ENCODE measurements around the gene PRDM15.

PRDM15 gene

GRCh38 chr21:41806773-41807172 is 72.4 kb downstream of the PRDM15 start:
- no peak for TF ChIP-seq CTCF (IDR thresholded peaks at IDR 0.05; ENCODE audit: insufficient read depth, low read length, missing control alignments)
- ChIA-PET POLR2A (no interaction called here), CTCF (interaction anchor here (1.3 to 1.6 kb wide), 2 partner anchors 10 to 196 kb away, joined by 5 to 11 read pairs; no protein-coding TSS in a partner anchor)
- H3K4me3 ChIP-seq (ENCODE audit: low read depth, low read length) = no peak overlapping the region
- DNase-seq (ENCODE audit: low read depth, low spot score) = no peak

- CTCF ChIA-PET = interaction anchor here (1.1 to 1.5 kb wide), 2 partner anchors 11 to 195 kb away, joined by 3 to 8 read pairs; no protein-coding TSS in a partner anchor
- TF ChIP-seq CTCF (IDR thresholded peaks at IDR 0.05; ENCODE audit: insufficient read depth, low read length, missing control alignments) = no peak
- POLR2A ChIA-PET = no interaction called here
- H3K4me3 ChIP-seq (ENCODE audit: low read depth, low read length) = no peak overlapping the region
- DNase-seq (ENCODE audit: low read depth, low spot score) = no peak
Measured at GRCh38 chr21:41805643-41806042, 73.5 kb downstream of the PRDM15 start.

GRCh38 chr21:41805038-41805437 is 74.1 kb downstream of the PRDM15 start:
- ChIA-PET CTCF (interaction anchor here (1.1 to 1.5 kb wide), 2 partner anchors 11 to 194 kb away, joined by 3 to 8 read pairs; no protein-coding TSS in a partner anchor), POLR2A (no interaction called here)
- TF ChIP-seq CTCF (IDR thresholded peaks at IDR 0.05; ENCODE audit: insufficient read depth, low read length, missing control alignments) = no peak

GRCh38 chr21:41804381-41804780 is 74.8 kb downstream of the PRDM15 start:
- ChIA-PET CTCF (interaction anchor here (1.1 to 1.5 kb wide), 2 partner anchors 12 to 194 kb away, joined by 3 to 8 read pairs; no protein-coding TSS in a partner anchor), POLR2A (no interaction called here)
- no peak overlapping the region for H3K4me3 ChIP-seq (ENCODE audit: low read depth, low read length)
- no peak for TF ChIP-seq CTCF (IDR thresholded peaks at IDR 0.05; ENCODE audit: insufficient read depth, low read length, missing control alignments)
- no peak for DNase-seq (ENCODE audit: low read depth, low spot score)

More at GRCh38 chr21:41805038-41805437, 74.1 kb downstream of the PRDM15 start:
- no peak for DNase-seq (ENCODE audit: low read depth, low spot score)
- H3K4me3 ChIP-seq (ENCODE audit: low read depth, low read length) = no peak overlapping the region

GRCh38 chr21:41803316-41803715 is 75.8 kb downstream of the PRDM15 start:
- TF ChIP-seq CTCF (IDR thresholded peaks at IDR 0.05; ENCODE audit: insufficient read depth, low read length, missing control alignments) = no peak
- H3K4me3 ChIP-seq (ENCODE audit: low read depth, low read length) = no peak overlapping the region
- DNase-seq (ENCODE audit: low read depth, low spot score) = no peak
- ChIA-PET CTCF (interaction anchor here (3.5 kb wide), 1 partner anchor 14 kb away, joined by 22 read pairs; no protein-coding TSS in a partner anchor), POLR2A (no interaction called here)

GRCh38 chr21:41802684-41803083 is 76.5 kb downstream of the PRDM15 start:
- ChIA-PET POLR2A (no interaction called here), CTCF (interaction anchor here (3.5 kb wide), 1 partner anchor 15 kb away, joined by 22 read pairs; no protein-coding TSS in a partner anchor)
- no peak for DNase-seq (ENCODE audit: low read depth, low spot score)
- H3K4me3 ChIP-seq (ENCODE audit: low read depth, low read length) = no peak overlapping the region
- TF ChIP-seq CTCF (IDR thresholded peaks at IDR 0.05; ENCODE audit: insufficient read depth, low read length, missing control alignments) = no peak

All from AG04449 (cell line).